Erythroblast (primary cell): Measurements from ENCODE around the gene FLVCR2.

Source experiments
- GATA1 ChIP-seq: IDR thresholded peaks from 2 replicates; pipeline ENCODE4 v1.6.1; 2011; ENCODE audit warnings: low read depth, mild to moderate bottlenecking, control low read depth, low read length, moderate library complexity
- POLR2A ChIP-seq: IDR thresholded peaks from 2 replicates; pipeline ENCODE4 v1.6.1; 2011; ENCODE audit warnings: mild to moderate bottlenecking, low read length

GRCh38 chr14:75690010-75690409, 111.6 kb downstream of the FLVCR2 start:
- TF ChIP-seq POLR2A (no peak), GATA1 (no peak)
